GM23248 (cell line): Measurements from ENCODE around the gene GCK.

ENCODE experiments used
- EZH2 ChIP-seq: fragments of 200-600 bp; sonication (generic); IDR thresholded peaks from 2 replicates; pipeline ENCODE4 v1.6.1; 2018; ENCODE audit warnings: antibody characterized with exemption, mild to moderate bottlenecking; ENCODE audit not compliant: insufficient read depth, poor library complexity, severe bottlenecking
- EZH2phosphoT487 ChIP-seq: fragments of 200-600 bp; sonication (generic); IDR thresholded peaks from 2 replicates; pipeline ENCODE4 v1.6.1; 2018; ENCODE audit warnings: antibody characterized with exemption, moderate library complexity, mild to moderate bottlenecking, low read depth; ENCODE audit not compliant: insufficient read depth

GRCh38 chr7:44206008-44206407 is 16.8 kb upstream of the GCK start:
- TF ChIP-seq EZH2, result no peak
- TF ChIP-seq EZH2phosphoT487, result no peak
